ENCODE data around the gene SPATA3. TPM values are rescaled to one million over a fixed set of nuclear protein-coding genes. Genes with fewer than 3 reads are reported as not detected.
"Not testable (repeated sequence)": the region's sequence is repeated elsewhere in the genome, so short reads cannot be mapped to it uniquely, and the experiment has no call there.

Gene SPATA3
- total RNA-seq, 1 donor from 2014 or later, result not detected

DNA sequence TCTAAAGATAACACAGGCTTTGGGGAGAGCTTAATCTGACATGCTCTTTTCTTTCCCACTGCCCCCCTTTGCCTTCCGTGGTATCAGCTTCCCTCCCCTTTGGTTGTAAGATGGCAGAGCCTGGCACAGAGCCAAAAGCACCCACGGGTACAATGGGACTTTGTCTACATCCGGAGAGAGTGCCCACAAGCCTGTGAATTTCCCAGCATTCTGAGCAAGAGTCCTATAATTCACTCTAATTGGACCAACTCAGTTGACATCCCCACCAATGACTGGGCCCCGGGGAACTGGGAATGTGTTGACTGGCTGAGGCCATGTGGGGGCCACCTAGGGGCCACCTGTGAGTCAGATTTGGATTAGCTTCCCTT lies 21.3 kb downstream of the SPATA3 start:
- H3K36me3 ChIP-seq, result no peaks in the 10 kb centered on the region
- TF ChIP-seq, protein P1, sequence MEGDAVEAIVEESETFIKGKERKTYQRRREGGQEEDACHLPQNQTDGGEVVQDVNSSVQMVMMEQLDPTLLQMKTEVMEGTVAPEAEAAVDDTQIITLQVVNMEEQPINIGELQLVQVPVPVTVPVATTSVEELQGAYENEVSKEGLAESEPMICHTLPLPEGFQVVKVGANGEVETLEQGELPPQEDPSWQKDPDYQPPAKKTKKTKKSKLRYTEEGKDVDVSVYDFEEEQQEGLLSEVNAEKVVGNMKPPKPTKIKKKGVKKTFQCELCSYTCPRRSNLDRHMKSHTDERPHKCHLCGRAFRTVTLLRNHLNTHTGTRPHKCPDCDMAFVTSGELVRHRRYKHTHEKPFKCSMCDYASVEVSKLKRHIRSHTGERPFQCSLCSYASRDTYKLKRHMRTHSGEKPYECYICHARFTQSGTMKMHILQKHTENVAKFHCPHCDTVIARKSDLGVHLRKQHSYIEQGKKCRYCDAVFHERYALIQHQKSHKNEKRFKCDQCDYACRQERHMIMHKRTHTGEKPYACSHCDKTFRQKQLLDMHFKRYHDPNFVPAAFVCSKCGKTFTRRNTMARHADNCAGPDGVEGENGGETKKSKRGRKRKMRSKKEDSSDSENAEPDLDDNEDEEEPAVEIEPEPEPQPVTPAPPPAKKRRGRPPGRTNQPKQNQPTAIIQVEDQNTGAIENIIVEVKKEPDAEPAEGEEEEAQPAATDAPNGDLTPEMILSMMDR (IDR thresholded peaks at IDR 0.05), result no peak
- DNase-seq, result no peak
- no peak overlapping the region for H3K4me3 ChIP-seq
- H3K27me3 ChIP-seq (ENCODE audit: low read depth), result peaks cover 5% of the 10 kb centered on the region
- no peak for ATAC-seq
- no peak overlapping the region for H3K27ac ChIP-seq
- no peaks in the 10 kb centered on the region for H3K9me3 ChIP-seq
- intact Hi-C loops (cut with DNase I), result no loop called here
- H3K4me1 ChIP-seq, result no peaks in the 10 kb centered on the region

DNA sequence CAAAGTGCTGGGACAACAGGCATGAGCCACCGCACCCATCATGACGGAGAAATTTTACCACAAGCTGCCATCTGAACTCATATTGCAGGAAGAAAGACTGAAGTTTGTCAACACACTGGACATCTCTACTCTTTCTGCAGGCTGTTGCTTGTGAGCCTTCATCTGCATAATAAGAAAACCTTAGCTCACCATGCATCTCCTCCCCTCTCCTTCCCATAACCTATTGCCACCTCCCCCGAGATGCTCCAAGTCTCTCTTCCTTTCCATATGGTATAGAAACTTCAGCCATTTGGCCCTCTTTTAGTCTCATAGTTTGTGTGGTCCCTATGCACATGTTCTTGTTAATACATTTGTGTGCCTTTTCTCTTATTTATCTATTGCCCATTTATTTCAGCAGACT lies 22.3 kb downstream of the SPATA3 start:
- no peak overlapping the region for H3K4me3 ChIP-seq
- no peak for DNase-seq
- TF ChIP-seq, protein P1 (IDR thresholded peaks at IDR 0.05), result no peak
- intact Hi-C loops (cut with DNase I), result no loop called here
- H3K27ac ChIP-seq, result no peak overlapping the region
- H3K36me3 ChIP-seq, result no peaks in the 10 kb centered on the region
- H3K27me3 ChIP-seq (ENCODE audit: low read depth), result peaks cover 5% of the 10 kb centered on the region
- ATAC-seq, result no peak
- no peaks in the 10 kb centered on the region for H3K9me3 ChIP-seq
- no peaks in the 10 kb centered on the region for H3K4me1 ChIP-seq

DNA sequence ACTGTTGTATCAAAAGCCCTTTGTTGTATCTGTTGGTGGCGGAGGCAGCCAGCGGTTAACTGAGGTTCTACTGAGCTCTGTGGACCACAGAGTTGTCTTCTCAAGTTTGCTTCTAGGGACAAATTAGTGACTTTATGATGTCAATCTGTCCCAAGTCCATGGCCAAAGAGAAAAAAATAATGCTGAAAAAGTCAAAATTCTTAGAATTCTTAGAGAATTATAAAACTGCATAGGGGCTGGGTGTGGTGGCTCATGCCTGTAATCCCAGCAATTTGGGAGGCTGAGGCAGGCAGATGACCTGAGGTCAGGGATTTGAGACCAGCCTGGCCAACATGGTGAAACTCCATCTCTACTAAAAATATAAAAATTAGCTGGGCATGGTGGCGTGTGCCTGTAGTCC lies 29.1 kb downstream of the SPATA3 start:
- DNase-seq; H3K9me3 ChIP-seq; intact Hi-C loops (cut with DNase I); H3K27ac ChIP-seq; H3K4me1 ChIP-seq; H3K4me3 ChIP-seq; H3K27me3 ChIP-seq (ENCODE audit: low read depth); ATAC-seq; H3K36me3 ChIP-seq: not testable (repeated sequence)

GRCh38 chr2:231028889-231029288 lies 33.0 kb downstream of the SPATA3 start:
- Histone ChIP-seq H3K9me3 (no peaks in the 10 kb centered on the region), H3K27me3 (ENCODE audit: low read depth) (peaks cover 12% of the 10 kb centered on the region), H3K4me1 (no peaks in the 10 kb centered on the region), H3K4me3 (no peak overlapping the region), H3K27ac (no peak overlapping the region), H3K36me3 (no peaks in the 10 kb centered on the region)
- DNase-seq (no peak), ATAC-seq (no peak)
- intact Hi-C loops (cut with DNase I), result no loop called here
- TF ChIP-seq, protein P1 (IDR thresholded peaks at IDR 0.05), result no peak

DNA sequence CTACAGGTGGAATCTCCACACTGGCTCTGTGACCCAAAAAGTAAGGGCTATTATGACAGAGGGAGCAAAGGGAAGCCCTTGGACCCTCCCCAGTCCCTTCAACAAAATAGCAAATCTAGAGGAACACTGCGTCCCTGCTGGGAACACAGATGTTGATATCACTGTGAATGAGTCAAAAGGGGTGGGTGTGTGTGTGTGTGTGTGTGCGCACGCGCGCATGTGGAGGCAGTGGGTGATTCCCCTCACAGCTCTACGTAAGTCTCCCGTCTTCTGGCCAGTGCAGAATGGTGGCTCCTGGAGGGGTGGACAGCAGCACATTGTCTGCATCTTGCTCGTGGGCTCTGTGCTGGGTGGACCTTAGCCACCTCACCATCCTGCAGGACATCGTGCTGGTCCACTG lies 33.6 kb downstream of the SPATA3 start:
- TF ChIP-seq, protein P1 (IDR thresholded peaks at IDR 0.05), result no peak
- Histone ChIP-seq H3K27me3 (ENCODE audit: low read depth) (peaks cover 12% of the 10 kb centered on the region), H3K27ac (no peak overlapping the region), H3K4me3 (no peak overlapping the region), H3K36me3 (no peaks in the 10 kb centered on the region), H3K9me3 (no peaks in the 10 kb centered on the region), H3K4me1 (no peaks in the 10 kb centered on the region)
- intact Hi-C loops (cut with DNase I), result no loop called here
- ATAC-seq, result no peak
- no peak for DNase-seq

- ATAC-seq (no peak), DNase-seq (no peak)
These were observed 34.8 kb downstream of the SPATA3 start for GRCh38 chr2:231030725-231031124.

More at GRCh38 chr2:231030725-231031124, 34.8 kb downstream of the SPATA3 start:
- Histone ChIP-seq H3K9me3 (no peaks in the 10 kb centered on the region), H3K27ac (no peak overlapping the region), H3K4me3 (no peak overlapping the region), H3K36me3 (no peaks in the 10 kb centered on the region), H3K4me1 (no peaks in the 10 kb centered on the region), H3K27me3 (ENCODE audit: low read depth) (peaks cover 14% of the 10 kb centered on the region)
- TF ChIP-seq, protein P1 (IDR thresholded peaks at IDR 0.05), result no peak
- intact Hi-C loops (cut with DNase I), result no loop called here

Measured in lower lobe of right lung (tissue), 2 donors.